RWPE2 (cell line): Measurements from ENCODE around the gene CYP26C1.

Experiments
- ATAC-seq: fragments of 200-7000 bp; cut with Tn5 transposase; 3 replicates; pipeline ENCODE4 v1.9.1; 2021; ENCODE audit warnings: low read depth
- DNase-seq: peaks from one replicate; pipeline ENCODE4 v3.0.0-alpha.2; 2020; ENCODE audit warnings: low spot score
- H3K27ac ChIP-seq: fragments of 450-650 bp; 2 replicates; pipeline ENCODE4 v1.5.1; 2017; ENCODE audit warnings: mild to moderate bottlenecking; ENCODE audit not compliant: poor library complexity, severe bottlenecking
- H3K27me3 ChIP-seq: fragments of 250-450 bp; sonication (Bioruptor Pico); 2 replicates; pipeline ENCODE4 v1.5.1; 2021; ENCODE audit warnings: mild to moderate bottlenecking, moderate library complexity; ENCODE audit not compliant: insufficient read depth, poor library complexity, severe bottlenecking
- H3K36me3 ChIP-seq: fragments of 250-450 bp; sonication (Bioruptor Pico); 2 replicates; pipeline ENCODE4 v1.5.1; 2020; ENCODE audit warnings: low read depth, mild to moderate bottlenecking, moderate library complexity
- H3K4me1 ChIP-seq: fragments of 250-450 bp; sonication (Bioruptor Pico); 2 replicates; pipeline ENCODE4 v1.5.1; 2021; ENCODE audit warnings: mild to moderate bottlenecking, moderate library complexity; ENCODE audit not compliant: insufficient read depth, poor library complexity, severe bottlenecking
- H3K4me3 ChIP-seq: fragments of 250-450 bp; sonication (Bioruptor Pico); 2 replicates; pipeline ENCODE4 v1.5.1; 2021; ENCODE audit warnings: mild to moderate bottlenecking, moderate library complexity; ENCODE audit not compliant: severe bottlenecking
- H3K9me3 ChIP-seq: fragments of 250-450 bp; sonication (Bioruptor Pico); 2 replicates; pipeline ENCODE4 v1.5.1; 2021; ENCODE audit warnings: mild to moderate bottlenecking, moderate library complexity; ENCODE audit not compliant: severe bottlenecking
- CTCF ChIP-seq: fragments of 450-650 bp; IDR thresholded peaks from one replicate; pipeline ENCODE4 v1.5.1; 2017; ENCODE audit warnings: mild to moderate bottlenecking, moderate library complexity; ENCODE audit not compliant: poor library complexity, severe bottlenecking

Gene CYP26C1

DNA sequence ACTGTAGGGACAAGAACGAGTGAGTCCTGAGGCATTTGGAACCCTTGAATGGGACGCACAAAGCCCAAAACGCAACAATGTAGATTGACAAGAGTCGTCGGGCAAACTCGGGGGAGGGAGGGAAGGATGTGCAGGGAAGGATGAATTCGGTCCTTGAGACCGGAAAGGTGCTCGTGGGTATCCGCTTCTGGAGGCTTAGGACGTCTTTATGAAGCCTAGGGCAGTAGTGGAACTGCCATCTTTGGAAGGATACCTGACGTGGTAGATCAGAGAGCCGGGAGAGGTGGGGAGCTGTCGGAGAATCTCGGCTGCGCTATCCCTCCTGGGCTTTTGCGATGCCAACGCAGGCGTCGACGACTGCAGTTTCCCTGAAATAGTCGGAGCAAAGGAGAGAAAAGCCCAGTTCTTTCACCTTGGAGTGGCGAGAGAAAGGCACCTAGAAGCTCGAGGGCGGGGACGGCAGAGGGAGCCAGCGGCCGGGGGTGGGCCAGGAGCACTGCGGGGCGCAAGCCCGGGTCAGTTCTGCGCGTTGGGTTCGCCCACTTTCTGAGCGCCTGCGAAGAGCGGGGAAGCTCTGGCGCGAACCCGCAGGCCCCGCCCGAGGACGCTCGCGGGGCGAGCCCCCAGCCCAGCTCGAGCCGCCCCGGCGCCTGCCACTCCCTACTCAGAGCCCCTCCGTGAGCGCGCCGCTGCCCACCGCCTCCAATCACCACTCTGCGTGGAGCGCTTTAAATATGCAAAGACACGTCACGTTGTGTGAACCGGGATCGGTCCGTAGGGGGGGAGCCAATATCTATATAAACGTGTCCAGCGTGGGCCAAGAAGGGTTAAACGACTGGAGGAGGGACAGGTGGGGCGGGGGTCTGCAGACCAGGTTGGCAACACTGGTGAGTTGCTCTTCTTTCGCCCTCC, at the start of gene CYP26C1:
TSS of gene CYP26C1 (plus strand) at position 824 of the 912 bp plus-strand sequence. CDS start 466 bp downstream, outside the sequence.
- Histone ChIP-seq H3K9me3 (no peaks in the 10 kb centered on the region), H3K4me3 (no peak within 1 kb of the TSS), H3K36me3 (no peaks in the 10 kb centered on the region), H3K27ac (no peak within 1 kb of the TSS), H3K4me1 (no peaks in the 10 kb centered on the region), H3K27me3 (peaks cover 33% of the 10 kb centered on the region)
- no peak for TF ChIP-seq CTCF
- DNase-seq (no peak), ATAC-seq (no peak)

DNA sequence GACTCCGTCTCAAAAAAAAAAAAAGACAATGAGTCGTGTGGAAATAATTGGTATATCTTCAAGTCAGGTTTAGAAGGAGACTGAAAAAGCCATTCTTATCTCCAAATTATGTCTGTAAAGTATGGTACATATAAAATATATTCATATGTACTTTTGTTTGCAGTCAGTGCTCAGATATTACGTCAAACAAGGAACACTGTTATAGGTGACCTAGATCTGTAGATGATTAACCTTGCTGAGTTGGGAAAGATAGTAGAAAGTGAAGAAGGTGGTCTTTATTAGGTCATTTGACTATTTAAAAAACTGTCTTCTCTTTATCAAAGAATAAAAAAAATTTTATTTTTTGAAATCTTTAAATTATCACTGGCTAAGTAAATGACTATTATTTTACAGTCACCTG, 44.9 kb upstream of the CYP26C1 start:
- ATAC-seq = no peak
- TF ChIP-seq CTCF = no peak
- Histone ChIP-seq H3K4me3 (no peak overlapping the region), H3K4me1 (no peaks in the 10 kb centered on the region), H3K9me3 (no peaks in the 10 kb centered on the region), H3K27me3 (no peaks in the 10 kb centered on the region), H3K27ac (no peak overlapping the region), H3K36me3 (no peaks in the 10 kb centered on the region)
- DNase-seq = no peak

DNA sequence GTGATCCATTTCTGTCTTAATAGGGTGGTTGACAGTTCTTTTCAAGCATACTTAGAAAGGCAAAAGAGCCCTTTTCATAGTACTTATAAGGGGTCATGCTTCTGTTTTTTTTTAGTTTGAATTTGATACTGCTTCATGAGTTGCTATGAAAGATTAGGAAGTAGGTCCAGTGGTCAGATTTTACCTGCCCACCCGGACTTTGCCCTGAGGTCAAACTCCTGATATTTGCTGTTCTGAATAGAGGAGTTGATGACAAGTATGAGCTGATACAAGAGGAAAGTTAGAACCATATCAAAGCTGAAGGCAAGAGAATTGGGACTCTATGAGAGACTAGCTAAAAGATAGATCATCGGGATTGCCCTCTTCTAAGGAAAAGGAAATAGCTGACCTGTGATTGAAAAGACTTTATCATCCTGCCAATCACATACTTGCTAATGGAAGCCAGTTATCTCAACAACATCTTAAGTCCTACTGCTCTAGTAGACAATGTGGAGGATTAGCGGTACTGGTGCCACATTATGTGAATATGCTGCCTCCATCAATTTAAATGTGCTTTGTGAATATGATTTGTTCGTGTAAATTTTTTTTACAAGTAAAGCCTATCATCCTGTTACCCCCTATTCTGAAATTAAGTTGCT, 37.5 kb upstream of the CYP26C1 start:
- Histone ChIP-seq H3K36me3 (no peaks in the 10 kb centered on the region), H3K4me1 (no peaks in the 10 kb centered on the region), H3K9me3 (no peaks in the 10 kb centered on the region), H3K27ac (no peak overlapping the region), H3K4me3 (no peak overlapping the region), H3K27me3 (no peaks in the 10 kb centered on the region)
- ATAC-seq (no peak), DNase-seq (no peak)
- TF ChIP-seq CTCF = no peak

DNA sequence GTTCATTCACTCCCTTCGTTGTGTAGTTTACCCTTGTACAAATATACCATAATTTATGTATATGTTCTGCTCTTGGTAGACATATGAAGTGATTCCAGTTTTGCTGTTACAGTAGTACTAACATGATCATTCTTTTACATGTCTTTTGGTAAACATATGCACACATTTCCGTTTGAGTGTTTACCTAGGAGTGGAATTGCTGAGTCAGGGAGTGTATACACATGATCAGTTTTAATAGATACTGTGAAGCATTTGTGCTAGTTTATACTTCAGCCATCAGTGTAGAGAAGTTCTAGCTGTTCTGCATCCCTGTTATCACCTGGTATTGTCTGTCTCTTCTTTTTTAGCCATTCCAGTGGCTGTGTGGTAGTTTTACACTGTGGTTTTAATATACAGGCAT, 34.5 kb upstream of the CYP26C1 start:
- peaks cover 10% of the 10 kb centered on the region for H3K4me1 ChIP-seq
- H3K36me3 ChIP-seq = no peaks in the 10 kb centered on the region
- no peaks in the 10 kb centered on the region for H3K27me3 ChIP-seq
- H3K9me3 ChIP-seq = no peaks in the 10 kb centered on the region
- no peak overlapping the region for H3K27ac ChIP-seq
- no peak overlapping the region for H3K4me3 ChIP-seq
- ATAC-seq (no peak), DNase-seq (no peak)
- TF ChIP-seq CTCF = no peak
